IPS-18c (cell line): ENCODE data around the gene KRT2.

Experiments
- H3K4me3 ChIP-seq: 2 replicates; pipeline ENCODE4 v1.7.0; 2013; ENCODE audit warnings: low read depth, mild to moderate bottlenecking, low read length, moderate library complexity; ENCODE audit not compliant: insufficient read depth
- H3K9me3 ChIP-seq: one replicate; pipeline ENCODE4 v1.6.1; 2013; ENCODE audit warnings: mild to moderate bottlenecking, low read length, moderate library complexity; ENCODE audit not compliant: control insufficient read depth, insufficient read depth

The KRT2 gene

GRCh38 chr12:52615912-52616311 lies 36.1 kb downstream of the KRT2 start:
- Histone ChIP-seq H3K9me3 (no peaks in the 10 kb centered on the region), H3K4me3 (no peak overlapping the region)

GRCh38 chr12:52615208-52615868 lies 36.7 kb downstream of the KRT2 start:
- H3K4me3 ChIP-seq: no peak overlapping the region
- no peaks in the 10 kb centered on the region for H3K9me3 ChIP-seq

DNA sequence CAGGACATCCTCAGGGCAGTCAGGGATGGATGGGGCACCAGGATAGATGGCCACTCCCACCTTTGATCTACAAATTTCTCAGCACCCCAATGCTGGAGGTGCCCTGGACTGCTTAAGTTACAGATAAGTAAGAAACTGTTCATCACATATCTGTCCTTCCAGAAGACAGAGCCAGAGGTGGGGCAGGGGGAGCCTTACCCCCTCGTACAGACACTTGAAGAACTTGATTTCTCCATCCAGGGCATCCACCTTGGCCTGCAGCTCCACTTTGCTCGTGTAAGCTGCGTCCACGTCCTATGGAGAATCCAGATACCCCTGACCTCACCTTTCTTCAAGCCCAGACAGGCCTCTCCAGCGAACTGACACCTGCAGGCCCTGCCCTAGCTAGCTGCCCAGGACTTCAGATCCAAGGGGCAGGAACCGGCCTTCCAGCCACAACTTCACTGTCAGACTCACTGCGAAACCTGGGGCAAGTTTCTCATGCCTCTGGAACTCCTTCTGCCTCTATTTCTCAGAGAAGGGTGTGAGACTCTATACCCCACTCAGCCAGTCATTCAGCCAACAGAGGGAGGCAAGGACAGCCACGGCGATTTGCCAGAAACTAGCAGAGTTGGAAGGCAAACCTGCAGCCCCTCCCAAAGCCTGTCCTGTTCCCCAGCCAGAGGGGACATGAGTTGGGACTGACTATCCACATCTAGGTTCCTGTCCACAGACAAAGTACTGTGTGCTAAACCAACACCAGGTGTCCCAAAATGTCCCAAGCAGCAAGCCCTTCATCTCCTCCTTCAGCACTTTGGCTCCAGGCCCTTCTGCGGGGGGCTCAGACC lies 37.4 kb downstream of the KRT2 start:
- H3K4me3 ChIP-seq: no peak overlapping the region
- H3K9me3 ChIP-seq: no peaks in the 10 kb centered on the region

GRCh38 chr12:52613384-52614030 lies 38.5 kb downstream of the KRT2 start:
- Histone ChIP-seq H3K9me3 (no peaks in the 10 kb centered on the region), H3K4me3 (no peak overlapping the region)

DNA sequence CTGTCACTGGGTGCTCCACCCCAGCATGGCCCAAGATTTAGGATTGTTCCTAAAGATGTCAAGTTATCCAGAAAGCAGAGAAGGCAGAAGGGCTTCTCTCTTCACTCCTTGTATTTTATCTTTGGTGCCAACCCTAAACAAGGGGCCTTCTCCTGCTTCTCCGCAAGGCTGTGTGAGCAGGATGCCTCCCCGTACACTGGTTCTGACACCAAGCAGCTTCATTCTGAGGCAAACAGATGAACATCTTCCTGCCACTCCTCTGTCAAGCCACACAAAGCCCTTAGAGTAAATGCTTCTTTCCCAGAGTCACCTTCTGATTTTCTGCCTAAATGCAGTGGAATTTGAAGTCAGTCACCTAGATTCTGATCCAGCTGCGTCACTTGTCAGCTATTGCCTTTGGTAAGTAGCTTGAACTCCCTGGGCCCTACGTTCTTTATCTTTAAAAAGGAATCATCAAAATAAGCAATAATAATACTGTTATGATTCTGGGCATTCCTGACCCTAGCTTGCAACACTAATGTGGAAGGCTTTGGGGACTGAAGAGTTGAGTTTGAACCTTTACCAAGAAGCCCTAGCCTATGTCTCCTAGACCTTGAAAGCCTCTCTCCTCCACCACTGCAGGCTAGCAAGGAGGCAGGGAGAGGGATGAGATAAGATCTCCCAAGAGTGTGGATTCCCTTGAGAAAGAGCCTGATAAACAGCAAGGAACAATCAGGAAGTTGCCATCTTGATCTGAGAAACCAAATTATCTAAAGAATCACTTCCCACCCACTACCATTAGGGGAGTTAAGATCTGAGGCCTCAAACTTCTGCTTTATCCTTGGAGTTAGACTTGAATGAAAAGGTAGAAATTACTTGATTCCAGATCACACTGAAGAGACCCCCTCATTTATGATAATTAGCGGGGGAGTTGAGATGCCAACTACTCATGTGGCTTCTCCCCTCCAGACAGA lies 39.3 kb downstream of the KRT2 start:
- no peaks in the 10 kb centered on the region for H3K9me3 ChIP-seq
- H3K4me3 ChIP-seq: no peak overlapping the region

DNA sequence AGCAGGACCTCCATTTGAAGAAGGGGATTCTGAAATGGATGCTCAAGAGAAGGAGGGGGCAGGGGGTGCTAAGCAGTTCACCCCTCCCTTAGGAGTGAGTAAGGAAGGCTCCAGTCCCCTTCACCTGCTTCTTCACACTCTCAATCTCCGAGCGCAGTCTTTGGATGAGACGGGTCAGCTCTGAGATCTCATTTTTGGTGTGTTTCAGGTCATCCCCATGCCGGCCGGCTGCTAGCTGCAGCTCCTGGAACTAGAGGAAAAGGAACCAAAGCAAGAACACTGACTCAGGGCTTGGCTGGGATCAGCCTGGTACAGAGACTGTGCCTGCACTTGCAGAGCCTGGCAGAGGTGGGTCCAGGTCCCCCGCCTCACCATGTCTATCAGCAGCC lies 40.9 kb downstream of the KRT2 start:
- Histone ChIP-seq H3K4me3 (no peak overlapping the region), H3K9me3 (no peaks in the 10 kb centered on the region)

DNA sequence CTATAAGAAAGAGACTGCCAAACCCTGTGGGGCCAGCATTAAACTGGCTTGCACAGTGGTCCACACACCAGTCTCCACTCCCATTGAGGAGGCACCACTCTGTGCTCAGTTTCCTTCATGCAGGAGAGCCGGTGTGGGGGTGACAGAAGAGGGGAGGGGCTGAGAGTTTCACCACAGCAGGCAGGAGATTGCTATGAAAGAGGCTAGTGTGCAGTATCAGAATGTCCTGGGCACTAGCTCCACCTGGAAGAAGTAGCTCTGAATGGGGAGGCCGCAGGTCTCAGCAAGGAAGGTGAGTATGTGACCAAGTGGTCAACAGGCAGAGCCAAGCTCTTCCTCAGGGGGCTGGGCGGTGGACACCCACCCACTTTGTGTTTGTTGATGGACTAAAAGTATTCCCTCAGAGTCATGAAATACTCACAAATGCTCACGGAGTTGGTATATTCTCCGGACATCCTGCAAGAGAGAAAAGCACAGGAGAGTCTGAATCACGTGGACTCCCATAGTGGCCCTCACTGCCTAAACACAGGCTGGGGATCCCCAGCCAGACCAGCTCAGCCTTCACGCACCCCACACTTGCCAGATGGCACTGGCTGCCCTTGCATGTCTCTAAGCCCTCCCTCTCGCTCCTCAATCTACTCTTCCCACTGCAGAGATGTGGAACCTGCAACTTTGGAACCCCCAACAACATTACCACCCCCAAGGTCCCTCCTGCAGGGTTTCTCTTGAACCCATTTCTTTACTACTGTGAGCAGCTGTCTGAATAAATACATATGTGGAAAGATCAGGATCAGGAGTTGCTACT lies 43.0 kb downstream of the KRT2 start:
- Histone ChIP-seq H3K4me3 (no peak overlapping the region), H3K9me3 (no peaks in the 10 kb centered on the region)

GRCh38 chr12:52608161-52608560 lies 43.9 kb downstream of the KRT2 start:
- H3K9me3 ChIP-seq: no peaks in the 10 kb centered on the region
- H3K4me3 ChIP-seq: no peak overlapping the region

DNA sequence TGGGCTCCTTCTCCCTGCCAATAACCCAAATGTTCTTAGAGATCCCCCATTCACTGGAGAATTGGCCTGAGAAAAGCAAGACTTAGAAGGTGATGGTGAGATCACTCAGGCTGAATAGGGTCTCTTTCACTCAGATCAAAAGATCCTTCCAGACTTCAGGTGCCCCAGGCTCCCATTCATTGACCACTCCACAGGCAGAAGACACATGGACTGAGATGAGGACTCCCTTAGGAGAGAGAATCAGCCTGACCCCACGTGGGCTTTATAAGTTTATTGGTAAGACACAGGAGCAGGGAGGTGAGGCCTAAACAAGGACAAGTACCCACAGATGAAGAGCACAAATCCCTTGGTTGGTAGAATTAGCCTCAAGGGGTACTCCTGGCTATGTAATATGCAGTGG lies 44.7 kb downstream of the KRT2 start:
- H3K4me3 ChIP-seq: no peak overlapping the region
- H3K9me3 ChIP-seq: no peaks in the 10 kb centered on the region

GRCh38 chr12:52606581-52607218 lies 45.3 kb downstream of the KRT2 start:
- Histone ChIP-seq H3K9me3 (no peaks in the 10 kb centered on the region), H3K4me3 (no peak overlapping the region)

- Histone ChIP-seq H3K4me3 (no peak overlapping the region), H3K9me3 (no peaks in the 10 kb centered on the region)
Measured at GRCh38 chr12:52606096-52606495, 45.9 kb downstream of the KRT2 start.

- Histone ChIP-seq H3K9me3 (no peaks in the 10 kb centered on the region), H3K4me3 (no peak overlapping the region)
Measured at GRCh38 chr12:52605542-52605941, 46.5 kb downstream of the KRT2 start.

DNA sequence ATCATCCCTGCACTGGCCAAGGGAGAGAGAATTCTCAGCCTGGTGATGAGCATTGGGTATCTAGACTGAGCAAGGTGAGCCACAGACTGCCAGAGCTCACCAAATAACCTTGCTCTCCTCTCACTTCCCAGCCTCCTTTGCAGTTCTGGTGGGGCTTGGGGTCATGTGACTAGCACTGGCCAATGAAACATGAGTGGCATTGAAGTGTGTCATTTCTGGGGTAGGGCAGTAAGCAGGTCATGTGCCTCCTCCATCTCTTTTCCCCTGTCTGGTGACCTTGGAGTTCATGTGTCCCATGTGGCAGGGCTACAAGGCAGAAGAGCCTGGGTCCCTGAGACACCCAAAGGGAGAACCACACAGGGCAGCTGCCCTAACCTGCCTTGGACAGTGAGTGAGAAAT lies 47.2 kb downstream of the KRT2 start:
- no peak overlapping the region for H3K4me3 ChIP-seq
- H3K9me3 ChIP-seq: no peaks in the 10 kb centered on the region

- Histone ChIP-seq H3K4me3 (no peak overlapping the region), H3K9me3 (no peaks in the 10 kb centered on the region)
Measured at GRCh38 chr12:52603314-52603713, 48.7 kb downstream of the KRT2 start.

- no peaks in the 10 kb centered on the region for H3K9me3 ChIP-seq
- H3K4me3 ChIP-seq: no peak overlapping the region
Measured at GRCh38 chr12:52602552-52602951, 49.5 kb downstream of the KRT2 start.

DNA sequence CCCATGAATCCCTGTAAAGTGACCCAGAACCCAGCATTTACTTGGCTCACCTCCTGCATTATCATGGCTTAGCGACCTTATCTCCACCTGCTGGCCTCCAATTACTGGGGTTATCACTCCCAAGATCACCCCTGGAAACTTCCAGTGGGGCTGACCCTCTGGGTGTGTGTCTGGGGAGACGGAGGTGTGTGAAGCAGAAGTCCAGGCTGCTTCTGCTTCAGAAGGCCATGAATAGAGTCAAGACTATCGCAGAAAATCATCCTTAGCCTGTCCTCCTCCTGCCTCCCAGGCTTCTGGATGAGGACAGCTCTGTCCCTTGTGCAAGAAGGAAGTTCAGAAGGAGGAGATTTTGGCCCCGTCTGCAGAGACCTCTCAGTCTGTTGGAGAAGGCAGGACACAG lies 50.3 kb downstream of the KRT2 start:
- no peak overlapping the region for H3K4me3 ChIP-seq

More for the DNA sequence above, 50.3 kb downstream of the KRT2 start:
- no peaks in the 10 kb centered on the region for H3K9me3 ChIP-seq
